ENCODE measurements around the gene GPC6.

GPC6 gene

DNA sequence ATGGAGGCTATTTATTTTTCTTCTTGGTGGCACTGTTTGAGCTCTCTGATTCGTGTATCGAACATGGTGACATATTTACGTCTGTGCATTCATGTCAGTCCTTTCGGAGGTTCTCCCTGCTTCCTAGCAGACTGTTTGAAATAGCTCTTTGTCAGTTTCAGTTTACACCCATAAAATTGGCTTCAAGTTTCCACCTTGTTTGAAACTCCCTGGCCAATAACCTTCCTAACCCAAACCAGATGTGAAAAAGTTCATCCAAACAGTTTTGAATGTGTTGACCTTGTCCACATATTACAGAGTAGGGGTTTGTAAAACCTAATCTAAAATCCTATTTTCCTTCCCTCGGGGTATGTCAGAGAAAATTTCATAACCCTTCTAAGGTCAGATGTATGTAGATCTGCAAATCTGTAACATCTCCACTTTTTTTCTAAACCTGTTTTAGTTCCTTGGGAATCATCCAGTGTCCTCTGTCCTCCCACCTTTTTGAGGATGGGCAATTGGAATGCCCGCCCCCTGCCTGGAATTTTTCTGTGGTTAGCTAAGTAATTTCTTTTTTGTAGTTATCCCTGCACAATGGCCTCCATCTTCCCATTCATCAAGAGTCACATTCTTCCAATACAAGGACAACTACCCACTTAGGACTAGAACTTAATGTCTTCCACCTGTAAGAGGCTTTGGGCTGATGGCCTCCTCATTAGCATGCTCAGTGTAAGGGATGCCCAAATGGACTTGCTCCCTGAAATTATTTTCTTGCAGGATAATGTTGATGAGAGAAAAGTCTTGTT lies 499.8 kb downstream of the GPC6 start:
- Mint-ChIP-seq H3K27ac (no peak overlapping the region), H3K4me1 (no peaks in the 10 kb centered on the region), H3K9me3 (no peaks in the 10 kb centered on the region), H3K4me3 (no peak overlapping the region), H3K27me3 (no peaks in the 10 kb centered on the region)
- ATAC-seq: no peak
- DNase-seq: no peak

- Mint-ChIP-seq H3K27ac (no peak overlapping the region), H3K9me3 (no peaks in the 10 kb centered on the region), H3K27me3 (no peaks in the 10 kb centered on the region), H3K4me3 (no peak overlapping the region), H3K4me1 (no peaks in the 10 kb centered on the region)
- ATAC-seq (no peak), DNase-seq (no peak)
These were observed 500.9 kb downstream of the GPC6 start for GRCh38 chr13:93727211-93728141.

GRCh38 chr13:93729383-93729782 lies 502.8 kb downstream of the GPC6 start:
- H3K4me1 Mint-ChIP-seq: no peaks in the 10 kb centered on the region
- H3K27ac Mint-ChIP-seq: no peak overlapping the region
- H3K9me3 Mint-ChIP-seq: no peaks in the 10 kb centered on the region
- H3K27me3 Mint-ChIP-seq: peaks cover 7% of the 10 kb centered on the region
- H3K4me3 Mint-ChIP-seq: no peak overlapping the region
- no peak for DNase-seq
- ATAC-seq: no peak

- DNase-seq (no peak), ATAC-seq (no peak)
- Mint-ChIP-seq H3K27me3 (peaks cover 7% of the 10 kb centered on the region), H3K9me3 (no peaks in the 10 kb centered on the region), H3K4me3 (no peak overlapping the region), H3K27ac (no peak overlapping the region), H3K4me1 (no peaks in the 10 kb centered on the region)
These were observed 504.2 kb downstream of the GPC6 start for GRCh38 chr13:93730780-93731179.

GRCh38 chr13:93732186-93732585 lies 505.6 kb downstream of the GPC6 start:
- H3K27ac Mint-ChIP-seq: no peak overlapping the region
- no peak for ATAC-seq
- no peak overlapping the region for H3K4me3 Mint-ChIP-seq
- H3K4me1 Mint-ChIP-seq: no peaks in the 10 kb centered on the region
- H3K9me3 Mint-ChIP-seq: no peaks in the 10 kb centered on the region
- DNase-seq: no peak
- peaks cover 7% of the 10 kb centered on the region for H3K27me3 Mint-ChIP-seq

- H3K9me3 Mint-ChIP-seq: no peaks in the 10 kb centered on the region
- H3K27me3 Mint-ChIP-seq: peaks cover 7% of the 10 kb centered on the region
- H3K4me1 Mint-ChIP-seq: no peaks in the 10 kb centered on the region
- no peak overlapping the region for H3K27ac Mint-ChIP-seq
- ATAC-seq (no peak), DNase-seq (no peak)
- H3K4me3 Mint-ChIP-seq: no peak overlapping the region
These were observed 509.5 kb downstream of the GPC6 start for GRCh38 chr13:93736081-93736480.

- no peaks in the 10 kb centered on the region for H3K9me3 Mint-ChIP-seq
- no peak overlapping the region for H3K27ac Mint-ChIP-seq
- no peak overlapping the region for H3K4me3 Mint-ChIP-seq
- DNase-seq: no peak
- no peaks in the 10 kb centered on the region for H3K4me1 Mint-ChIP-seq
- peaks cover 7% of the 10 kb centered on the region for H3K27me3 Mint-ChIP-seq
- ATAC-seq: no peak
These were observed 510.3 kb downstream of the GPC6 start for GRCh38 chr13:93736909-93737308.

GRCh38 chr13:93740334-93740733 lies 513.7 kb downstream of the GPC6 start:
- Mint-ChIP-seq H3K9me3 (no peaks in the 10 kb centered on the region), H3K27ac (no peak overlapping the region), H3K4me1 (no peaks in the 10 kb centered on the region), H3K4me3 (no peak overlapping the region), H3K27me3 (peaks cover 15% of the 10 kb centered on the region)
- DNase-seq (no peak), ATAC-seq (no peak)

GRCh38 chr13:93744033-93744432 lies 517.4 kb downstream of the GPC6 start:
- ATAC-seq (no peak), DNase-seq (no peak)
- Mint-ChIP-seq H3K4me1 (no peaks in the 10 kb centered on the region), H3K9me3 (no peaks in the 10 kb centered on the region), H3K27me3 (peaks cover 17% of the 10 kb centered on the region), H3K27ac (no peak overlapping the region), H3K4me3 (no peak overlapping the region)

DNA sequence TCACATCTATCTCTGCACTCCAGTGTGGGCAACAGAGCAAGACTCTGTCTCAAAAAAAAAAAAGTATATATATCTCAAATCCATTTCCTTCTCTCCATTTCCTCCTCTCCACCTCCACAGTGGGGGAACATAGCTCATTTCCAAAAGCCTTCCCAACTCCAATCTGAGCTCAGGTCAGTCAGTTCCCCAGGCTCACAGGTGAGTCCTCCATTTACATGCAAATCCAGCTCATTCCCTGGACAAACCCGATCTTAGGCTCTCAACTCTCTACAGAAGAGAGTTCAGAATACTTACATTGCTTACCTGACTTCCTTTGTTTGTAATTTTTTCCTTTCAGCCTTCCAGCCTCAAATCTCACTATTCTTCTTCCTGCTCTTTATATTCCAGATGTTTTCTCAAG lies 518.3 kb downstream of the GPC6 start:
- DNase-seq (no peak), ATAC-seq (no peak)
- Mint-ChIP-seq H3K9me3 (no peaks in the 10 kb centered on the region), H3K27me3 (peaks cover 21% of the 10 kb centered on the region), H3K4me1 (no peaks in the 10 kb centered on the region), H3K27ac (no peak overlapping the region), H3K4me3 (no peak overlapping the region)

GRCh38 chr13:93745884-93746283 lies 519.3 kb downstream of the GPC6 start:
- peaks cover 24% of the 10 kb centered on the region for H3K27me3 Mint-ChIP-seq
- DNase-seq (no peak), ATAC-seq (no peak)
- no peak overlapping the region for H3K27ac Mint-ChIP-seq
- H3K4me1 Mint-ChIP-seq: peaks cover 2% of the 10 kb centered on the region
- no peaks in the 10 kb centered on the region for H3K9me3 Mint-ChIP-seq
- no peak overlapping the region for H3K4me3 Mint-ChIP-seq

DNA sequence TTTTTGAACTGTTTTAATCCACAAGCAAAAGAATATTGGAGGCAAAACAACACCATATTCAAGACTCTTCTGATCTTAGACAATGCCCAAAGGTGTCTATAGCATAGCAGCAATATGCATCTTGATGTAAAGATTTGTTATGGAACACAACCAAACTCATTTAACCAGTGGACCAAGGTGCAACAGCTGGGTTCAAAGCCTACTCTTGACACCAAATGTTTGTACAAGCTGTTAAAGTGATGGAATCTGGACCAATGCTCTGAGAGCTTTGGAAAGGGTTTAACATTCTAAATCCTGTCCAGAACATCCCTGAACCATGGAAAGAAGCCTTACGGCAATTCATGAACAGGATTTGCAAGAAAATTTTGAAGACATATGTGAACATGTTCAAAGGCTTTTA lies 520.0 kb downstream of the GPC6 start:
- DNase-seq: no peak
- Mint-ChIP-seq H3K9me3 (no peaks in the 10 kb centered on the region), H3K4me1 (peaks cover 6% of the 10 kb centered on the region), H3K27ac (no peak overlapping the region), H3K27me3 (peaks cover 24% of the 10 kb centered on the region), H3K4me3 (no peak overlapping the region)
- ATAC-seq: no peak

- Mint-ChIP-seq H3K4me3 (no peak overlapping the region), H3K4me1 (peaks cover 6% of the 10 kb centered on the region), H3K27me3 (peaks cover 7% of the 10 kb centered on the region), H3K27ac (no peak overlapping the region), H3K9me3 (no peaks in the 10 kb centered on the region)
- DNase-seq (no peak), ATAC-seq (peak; percentile 23)
These were observed 524.1 kb downstream of the GPC6 start for GRCh38 chr13:93750676-93751075.

DNA sequence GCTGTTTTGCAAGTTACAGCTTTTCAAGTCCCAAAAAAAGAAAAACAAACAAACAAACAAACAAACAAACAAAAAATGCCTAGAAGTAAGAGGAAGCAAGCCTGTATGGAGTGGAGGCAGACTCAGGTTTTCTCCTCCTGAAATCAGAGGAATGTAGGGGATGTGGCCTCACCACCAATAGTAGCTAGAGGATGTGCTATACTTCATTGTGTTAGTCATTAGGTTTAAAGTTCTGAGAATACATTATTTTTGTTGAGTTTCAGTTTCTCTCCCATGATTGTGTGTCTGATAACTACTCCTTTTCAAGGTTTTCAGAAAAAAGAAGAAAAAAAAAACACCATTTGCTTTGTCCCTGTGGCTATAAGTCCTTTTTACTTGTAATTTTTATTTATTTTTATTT lies 524.5 kb downstream of the GPC6 start:
- Mint-ChIP-seq H3K27ac (no peak overlapping the region), H3K27me3 (peaks cover 7% of the 10 kb centered on the region), H3K4me3 (no peak overlapping the region), H3K4me1 (peaks cover 6% of the 10 kb centered on the region), H3K9me3 (no peaks in the 10 kb centered on the region)
- peak; percentile 78 for ATAC-seq
- DNase-seq: no peak

DNA sequence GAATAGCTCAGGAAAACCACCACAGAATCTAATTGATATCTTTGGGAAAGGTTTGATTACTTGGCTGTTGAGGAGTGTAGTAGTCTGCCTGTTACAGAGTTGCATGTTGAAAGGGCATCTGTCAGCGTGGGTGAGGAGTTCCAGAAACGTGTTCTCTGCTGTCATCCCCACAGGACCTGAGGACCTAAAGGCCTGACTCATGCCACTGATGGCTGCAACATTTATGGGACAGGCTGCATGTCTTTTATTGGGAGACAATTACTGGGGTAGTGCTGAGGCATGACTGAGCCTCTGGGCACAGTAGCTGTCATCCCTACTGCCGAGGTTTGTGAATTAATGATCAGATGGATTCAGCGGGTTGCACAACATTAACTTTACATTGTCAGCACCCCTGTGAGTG lies 525.9 kb downstream of the GPC6 start:
- Mint-ChIP-seq H3K4me3 (no peak overlapping the region), H3K27me3 (peaks cover 7% of the 10 kb centered on the region), H3K4me1 (peaks cover 6% of the 10 kb centered on the region), H3K9me3 (no peaks in the 10 kb centered on the region), H3K27ac (no peak overlapping the region)
- DNase-seq (no peak), ATAC-seq (no peak)

DNA sequence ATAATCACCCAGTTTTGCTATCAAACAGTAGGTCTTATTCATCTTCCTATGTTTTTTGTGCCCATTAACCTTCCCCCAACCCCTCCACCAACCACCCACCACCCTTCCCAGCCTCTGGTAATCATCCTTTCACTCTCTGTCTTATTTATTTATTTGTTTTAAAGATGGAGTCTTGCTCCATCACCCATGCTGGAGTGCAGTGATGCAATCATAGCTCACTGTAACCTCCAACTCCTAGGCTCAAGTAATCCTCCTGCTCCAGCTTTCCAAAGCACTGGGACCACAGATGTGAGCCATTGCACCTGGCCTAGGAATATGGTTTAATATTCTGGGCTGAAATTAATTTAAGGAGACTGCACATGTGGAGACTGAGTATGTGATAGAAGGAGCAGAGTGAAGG lies 527.0 kb downstream of the GPC6 start:
- no peak overlapping the region for H3K27ac Mint-ChIP-seq
- peaks cover 7% of the 10 kb centered on the region for H3K4me1 Mint-ChIP-seq
- H3K27me3 Mint-ChIP-seq: peaks cover 7% of the 10 kb centered on the region
- ATAC-seq (no peak), DNase-seq (no peak)
- no peak overlapping the region for H3K4me3 Mint-ChIP-seq
- no peaks in the 10 kb centered on the region for H3K9me3 Mint-ChIP-seq

Data from stimulated activated naive CD8-positive, alpha-beta T cell treated with anti-CD3 and anti-CD28 coated beads, Interleukin-15, amount 100 ng/mL, for 72 hours (primary cell).